HEK293T (cell line): Measurements from ENCODE around the gene SLC35G1.

ENCODE experiments used
- CTCF ChIA-PET: fragments of 350-600 bp; formaldehyde crosslinking; extraction: SDS; loops from one replicate; lab custom pipeline; 2021; ENCODE audit warnings: antibody characterized with exemption, inconsistent platforms; lab: Yijun Ruan, JAX
- POLR2A ChIA-PET: fragments of 350-600 bp; formaldehyde crosslinking; extraction: SDS; loops from one replicate; lab custom pipeline; 2020; ENCODE audit warnings: antibody characterized with exemption, inconsistent platforms; lab: Yijun Ruan, JAX
- DNase-seq: peaks from one replicate; pipeline ENCODE4 v3.0.0; 2012; ENCODE audit warnings: mixed read lengths; ENCODE audit errors: extremely low spot score
- ARNT ChIP-seq: fragments of 450-650 bp; IDR thresholded peaks from 2 replicates; pipeline ENCODE4 v1.6.1; 2017; ENCODE audit warnings: mild to moderate bottlenecking
- BHLHE40 ChIP-seq: fragments of 450-650 bp; IDR thresholded peaks from 2 replicates; pipeline ENCODE4 v1.6.1; 2016; ENCODE audit warnings: mild to moderate bottlenecking, moderate library complexity, borderline replicate concordance
- CTBP1 ChIP-seq: fragments of 450-650 bp; IDR thresholded peaks from 2 replicates; pipeline ENCODE4 v1.6.1; 2016; ENCODE audit warnings: borderline replicate concordance
- ELF4 ChIP-seq: fragments of 450-650 bp; IDR thresholded peaks from 2 replicates; pipeline ENCODE4 v1.6.1; 2017; ENCODE audit warnings: antibody characterized with exemption
- FOXA1 ChIP-seq: fragments of 450-650 bp; IDR thresholded peaks from 2 replicates; pipeline ENCODE4 v1.6.1; 2016; ENCODE audit warnings: mild to moderate bottlenecking
- FOXK2 ChIP-seq: fragments of 450-650 bp; IDR thresholded peaks from 2 replicates; pipeline ENCODE4 v1.6.1; 2016; ENCODE audit warnings: mild to moderate bottlenecking
- FOXM1 ChIP-seq: fragments of 450-650 bp; IDR thresholded peaks from 2 replicates; pipeline ENCODE4 v1.6.1; 2017; ENCODE audit warnings: mild to moderate bottlenecking, borderline replicate concordance
- HDGF ChIP-seq: fragments of 450-650 bp; IDR thresholded peaks from 2 replicates; pipeline ENCODE4 v1.6.1; 2017; ENCODE audit warnings: antibody characterized with exemption, borderline replicate concordance
- L3MBTL2 ChIP-seq: fragments of 450-650 bp; conservative IDR thresholded peaks from 2 replicates; pipeline ENCODE4 v1.6.1; 2016; ENCODE audit warnings: mild to moderate bottlenecking
- LEF1 ChIP-seq: fragments of 450-650 bp; IDR thresholded peaks from 2 replicates; pipeline ENCODE4 v1.6.1; 2017; ENCODE audit warnings: mild to moderate bottlenecking, borderline replicate concordance
- NFRKB ChIP-seq: fragments of 450-650 bp; IDR thresholded peaks from 2 replicates; pipeline ENCODE4 v1.6.1; 2016; ENCODE audit warnings: mild to moderate bottlenecking, moderate library complexity
- PKNOX1 ChIP-seq: fragments of 450-650 bp; IDR thresholded peaks from 2 replicates; pipeline ENCODE4 v1.6.1; 2016
- SP1 ChIP-seq: fragments of 450-650 bp; IDR thresholded peaks from 2 replicates; pipeline ENCODE4 v1.6.1; 2017
- SUZ12 ChIP-seq: fragments of 450-650 bp; IDR thresholded peaks from 2 replicates; pipeline ENCODE4 v1.6.1; 2016; ENCODE audit warnings: mild to moderate bottlenecking
- TARDBP ChIP-seq: fragments of 450-650 bp; IDR thresholded peaks from 2 replicates; pipeline ENCODE4 v1.6.1; 2016
- ZNF384 ChIP-seq: fragments of 450-650 bp; IDR thresholded peaks from 2 replicates; pipeline ENCODE4 v1.6.1; 2016

Gene SLC35G1

GRCh38 chr10:93874309-93875031, 19.3 kb upstream of the SLC35G1 start:
- POLR2A ChIA-PET: interaction anchor here (1.1 kb wide), 1 partner anchor 20 kb away, joined by 3 read pairs; the partner anchor contains the start of gene SLC35G1

GRCh38 chr10:93875032-93875358, 18.8 kb upstream of the SLC35G1 start:
- ChIA-PET CTCF (no interaction called here), POLR2A (interaction anchor here (1.1 kb wide), 1 partner anchor 19 kb away, joined by 3 read pairs; the partner anchor contains the start of gene SLC35G1)
- DNase-seq: no peak
- TF ChIP-seq PKNOX1 (no peak), LEF1 (no peak), FOXA1 (no peak), SUZ12 (no peak), ELF4 (no peak), FOXM1 (no peak), ZNF384 (no peak)

More at GRCh38 chr10:93874309-93875031, 19.3 kb upstream of the SLC35G1 start:
- TF ChIP-seq HDGF (no peak), FOXM1 (no peak), FOXK2 (no peak), PKNOX1 (no peak), ZNF384 (no peak), TARDBP (no peak), L3MBTL2 (no peak), ELF4 (no peak), ARNT (no peak), SUZ12 (no peak), CTBP1 (no peak), BHLHE40 (no peak), SP1 (no peak), FOXA1 (no peak), LEF1 (no peak), NFRKB (no peak)
- no peak for DNase-seq
- CTCF ChIA-PET: no interaction called here

GRCh38 chr10:93876381-93876780, 17.4 kb upstream of the SLC35G1 start:
- ChIA-PET CTCF (interaction anchor here (0.6 kb wide), 1 partner anchor 669 kb away, joined by 3 read pairs; no protein-coding TSS in a partner anchor), POLR2A (no interaction called here)
- no peak for DNase-seq
- no peak for TF ChIP-seq FOXA1
- no peak for TF ChIP-seq LEF1
- no peak for TF ChIP-seq L3MBTL2
- TF ChIP-seq FOXK2: no peak
- TF ChIP-seq HDGF: no peak
- no peak for TF ChIP-seq ZNF384
- TF ChIP-seq SUZ12: no peak
- no peak for TF ChIP-seq NFRKB
- TF ChIP-seq FOXM1: no peak
- TF ChIP-seq CTBP1: no peak
- TF ChIP-seq ELF4: no peak
- TF ChIP-seq BHLHE40: no peak

- no peak for DNase-seq
- POLR2A ChIA-PET: no interaction called here
- CTCF ChIA-PET: no interaction called here
- no peak for TF ChIP-seq FOXM1
- no peak for TF ChIP-seq FOXK2
- no peak for TF ChIP-seq FOXA1
- TF ChIP-seq HDGF: no peak
- no peak for TF ChIP-seq CTBP1
- no peak for TF ChIP-seq NFRKB
- TF ChIP-seq ZNF384: no peak
- no peak for TF ChIP-seq L3MBTL2
- TF ChIP-seq TARDBP: no peak
- no peak for TF ChIP-seq ELF4
- no peak for TF ChIP-seq PKNOX1
- TF ChIP-seq SUZ12: no peak
- no peak for TF ChIP-seq LEF1
- no peak for TF ChIP-seq SP1
- TF ChIP-seq BHLHE40: no peak
- TF ChIP-seq ARNT: no peak
Observed at GRCh38 chr10:93879273-93879672, 14.5 kb upstream of the SLC35G1 start.

GRCh38 chr10:93894516-93895378, 969 bp downstream of the SLC35G1 start:
- POLR2A ChIA-PET: interaction anchor here (1.0 to 1.3 kb wide), 4 partner anchors 9 to 192 kb away, joined by 3 to 4 read pairs (median 3); partner anchors contain the start of gene FRA10AC1
- TF ChIP-seq NFRKB: no peak
- TF ChIP-seq TARDBP: no peak
- no peak for TF ChIP-seq CTBP1
- no peak for TF ChIP-seq ZNF384
- no peak for TF ChIP-seq ELF4
- no peak for TF ChIP-seq HDGF
- no peak for TF ChIP-seq SUZ12
- peak; percentile 14 for DNase-seq
- CTCF ChIA-PET: interaction anchor here (1.1 kb wide), 1 partner anchor 425 kb away, joined by 3 read pairs; no protein-coding TSS in a partner anchor
